ENCODE results near the gene NECAB3. TPM values are rescaled to one million over a fixed set of nuclear protein-coding genes. Genes with fewer than 3 reads are reported as not detected.

Gene NECAB3
- total RNA-seq, 4 donors from 2014 or later, result 19.1 to 29.8 (median 26.8) TPM

DNA sequence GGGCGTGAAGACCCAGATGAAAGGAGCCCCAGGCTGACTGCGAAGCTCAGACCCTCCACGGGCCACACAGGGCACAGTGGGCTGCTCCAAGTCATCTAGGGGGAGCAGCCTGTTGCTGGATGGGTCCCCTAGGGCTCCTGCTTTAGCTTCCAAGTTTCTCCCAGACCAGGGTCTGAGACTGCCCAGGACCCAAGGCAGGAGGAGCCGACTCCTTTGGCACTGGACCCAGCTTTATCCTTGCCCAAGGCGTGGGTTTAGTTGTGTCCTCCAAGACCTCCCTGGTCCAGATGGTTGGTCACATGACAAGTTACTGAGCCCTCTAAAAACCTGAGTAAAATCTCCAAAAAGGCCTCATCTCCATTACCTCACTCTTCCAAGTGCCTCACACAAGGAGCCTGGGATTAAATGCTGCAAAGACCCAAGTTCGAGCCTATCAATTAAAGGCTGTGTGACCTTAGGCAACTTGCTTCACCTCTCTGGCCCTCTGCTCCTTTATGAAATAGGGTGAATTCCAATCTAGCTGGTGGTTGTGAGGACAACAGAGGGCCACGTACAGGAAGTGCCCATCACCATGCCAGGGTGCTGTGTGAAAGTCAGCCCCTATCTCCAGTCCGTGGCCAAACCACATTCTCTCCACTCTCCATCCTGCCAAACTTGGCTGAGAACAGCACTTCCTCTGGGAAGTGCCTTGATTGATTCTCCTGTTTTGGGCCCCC lies 2.5 kb downstream of the NECAB3 start:
- ATAC-seq (ENCODE audit: low FRiP score) (no peak), DNase-seq (ENCODE audit: low spot score) (no peak)
- TF ChIP-seq, protein P1, sequence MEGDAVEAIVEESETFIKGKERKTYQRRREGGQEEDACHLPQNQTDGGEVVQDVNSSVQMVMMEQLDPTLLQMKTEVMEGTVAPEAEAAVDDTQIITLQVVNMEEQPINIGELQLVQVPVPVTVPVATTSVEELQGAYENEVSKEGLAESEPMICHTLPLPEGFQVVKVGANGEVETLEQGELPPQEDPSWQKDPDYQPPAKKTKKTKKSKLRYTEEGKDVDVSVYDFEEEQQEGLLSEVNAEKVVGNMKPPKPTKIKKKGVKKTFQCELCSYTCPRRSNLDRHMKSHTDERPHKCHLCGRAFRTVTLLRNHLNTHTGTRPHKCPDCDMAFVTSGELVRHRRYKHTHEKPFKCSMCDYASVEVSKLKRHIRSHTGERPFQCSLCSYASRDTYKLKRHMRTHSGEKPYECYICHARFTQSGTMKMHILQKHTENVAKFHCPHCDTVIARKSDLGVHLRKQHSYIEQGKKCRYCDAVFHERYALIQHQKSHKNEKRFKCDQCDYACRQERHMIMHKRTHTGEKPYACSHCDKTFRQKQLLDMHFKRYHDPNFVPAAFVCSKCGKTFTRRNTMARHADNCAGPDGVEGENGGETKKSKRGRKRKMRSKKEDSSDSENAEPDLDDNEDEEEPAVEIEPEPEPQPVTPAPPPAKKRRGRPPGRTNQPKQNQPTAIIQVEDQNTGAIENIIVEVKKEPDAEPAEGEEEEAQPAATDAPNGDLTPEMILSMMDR (IDR thresholded peaks at IDR 0.05), result no peak

DNA sequence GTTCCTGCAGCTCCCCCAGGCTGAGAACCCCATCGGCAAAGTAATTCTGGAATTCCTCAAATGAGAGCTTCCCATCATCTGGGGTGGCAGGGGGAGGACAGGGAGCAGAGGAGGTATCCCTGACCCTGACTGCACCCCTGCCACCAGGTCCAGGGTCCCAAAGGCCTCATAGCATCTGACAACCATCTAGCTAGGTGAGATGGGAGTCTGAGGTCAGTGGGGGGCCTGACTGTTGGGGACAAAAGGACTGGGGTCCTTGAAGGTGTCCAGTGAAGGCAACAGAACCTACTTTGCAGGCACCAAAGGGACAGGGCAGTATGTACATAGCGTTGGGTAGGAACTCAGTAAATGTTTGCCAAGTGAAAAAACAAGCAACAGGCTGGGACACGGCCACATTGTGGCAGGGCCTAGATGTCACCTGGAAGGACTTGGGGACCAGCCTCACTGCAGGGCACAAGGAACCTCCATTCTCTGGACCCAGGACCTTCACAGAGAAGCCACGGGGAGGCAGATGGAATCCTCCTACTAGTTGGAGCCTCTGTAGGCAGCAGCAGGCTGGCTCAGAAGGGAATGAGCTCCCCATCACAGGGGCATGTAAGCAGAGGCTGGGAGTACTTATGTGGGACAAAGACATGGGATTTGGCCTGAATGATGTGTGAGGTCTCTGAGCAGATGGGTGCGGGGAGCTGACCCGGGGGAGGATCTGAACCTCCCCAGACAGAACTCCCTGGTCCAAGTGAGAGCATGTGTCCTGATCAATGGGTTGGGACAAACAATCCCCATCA lies 3.3 kb downstream of the NECAB3 start:
- TF ChIP-seq, protein P1 (IDR thresholded peaks at IDR 0.05), result no peak
- ATAC-seq (ENCODE audit: low FRiP score), result no peak
- DNase-seq (ENCODE audit: low spot score), result no peak

DNA sequence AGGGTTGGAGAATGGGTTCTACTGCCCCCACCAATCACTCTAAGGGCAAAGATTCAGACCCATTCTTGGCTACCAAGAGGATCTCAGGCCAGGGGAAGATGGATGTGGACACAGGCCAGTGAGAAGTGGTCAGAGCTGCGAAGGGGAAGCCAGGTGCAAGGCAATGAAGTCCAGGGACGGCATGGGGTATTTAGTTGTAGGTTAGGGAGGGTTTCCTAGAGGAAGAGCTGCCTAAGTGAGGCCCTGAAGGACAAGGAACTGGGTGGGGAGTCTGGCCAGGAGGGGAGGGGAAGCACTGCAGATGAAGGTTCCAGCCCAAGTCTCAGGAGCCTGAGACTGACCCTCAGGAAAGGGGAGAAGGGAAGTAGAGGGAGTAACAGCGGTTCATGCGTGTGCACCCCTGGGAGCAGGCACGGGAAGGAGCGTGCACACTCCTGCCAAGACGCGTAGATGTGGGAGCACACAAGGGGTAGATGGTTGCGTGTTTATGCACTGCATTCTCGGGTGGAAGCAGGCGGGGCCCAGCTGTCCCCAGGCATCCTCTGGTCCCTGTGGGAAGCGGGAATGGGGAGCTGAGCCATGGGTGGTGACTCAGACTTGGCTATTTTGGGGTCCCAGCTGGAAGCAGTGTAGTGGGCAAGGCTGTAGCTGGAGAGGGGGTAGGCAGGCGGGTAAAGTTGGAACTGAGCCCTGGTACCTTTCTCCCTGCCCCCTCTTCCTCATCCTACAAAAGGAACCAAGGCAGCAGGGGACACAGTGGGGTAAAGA lies 4.2 kb downstream of the NECAB3 start:
- DNase-seq (ENCODE audit: low spot score) (no peak), ATAC-seq (ENCODE audit: low FRiP score) (no peak)
- TF ChIP-seq, protein P1 (IDR thresholded peaks at IDR 0.05), result no peak

DNA sequence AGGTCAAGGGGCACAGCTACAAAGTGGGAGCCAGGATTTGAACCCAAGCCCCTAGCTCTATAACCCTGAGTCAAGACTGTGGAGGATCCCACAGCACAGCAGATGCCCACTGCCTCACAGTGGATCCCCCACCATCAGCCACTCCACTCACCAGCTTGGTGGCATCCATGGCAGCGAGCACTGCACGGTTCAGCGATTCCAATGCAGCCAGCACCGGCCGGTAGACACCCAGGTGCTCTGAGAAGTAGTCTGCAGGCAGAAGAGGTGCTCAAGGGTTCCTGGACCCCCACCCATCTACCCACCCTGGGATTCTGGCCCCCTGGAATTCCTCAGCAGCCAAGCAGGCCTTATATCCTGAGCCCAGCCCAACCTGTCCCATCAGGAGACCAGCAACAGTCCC lies 5.0 kb downstream of the NECAB3 start:
- ATAC-seq (ENCODE audit: low FRiP score) (no peak), DNase-seq (ENCODE audit: low spot score) (no peak)
- TF ChIP-seq, protein P1 (IDR thresholded peaks at IDR 0.05), result no peak

DNA sequence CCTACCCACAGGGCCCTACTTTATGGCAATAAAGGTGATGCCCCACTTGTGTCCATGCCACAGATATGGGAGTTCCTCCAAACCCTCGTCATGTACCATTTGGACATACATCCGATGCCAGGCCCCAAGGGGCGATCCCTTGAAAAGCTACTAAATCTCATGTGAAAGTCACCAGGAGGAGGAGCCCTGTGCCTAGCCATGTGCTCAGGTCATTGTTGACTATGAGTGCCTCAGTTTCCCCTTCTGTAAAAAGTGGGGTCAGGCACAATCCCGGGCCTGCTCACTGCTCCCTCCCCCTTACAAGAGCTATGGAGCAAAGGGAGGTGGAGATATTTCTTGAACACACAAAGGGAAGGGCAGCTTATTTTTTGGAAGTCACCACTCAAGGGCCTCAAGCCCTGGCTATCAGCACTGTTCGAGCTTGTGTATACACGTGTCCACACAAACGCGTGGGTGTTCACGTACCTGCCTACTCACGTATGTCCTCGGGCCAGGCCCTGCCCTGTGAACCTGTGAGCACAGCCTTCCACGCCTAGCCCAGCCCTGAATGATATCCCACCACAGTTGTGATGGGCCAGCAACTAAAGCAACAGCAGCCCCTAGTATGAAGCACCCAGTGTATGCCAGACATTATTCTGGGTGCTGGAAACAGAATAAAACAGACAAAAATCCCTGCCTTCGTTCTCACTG lies 5.6 kb downstream of the NECAB3 start:
- no peak for DNase-seq (ENCODE audit: low spot score)
- TF ChIP-seq, protein P1 (IDR thresholded peaks at IDR 0.05), result no peak
- no peak for ATAC-seq (ENCODE audit: low FRiP score)

DNA sequence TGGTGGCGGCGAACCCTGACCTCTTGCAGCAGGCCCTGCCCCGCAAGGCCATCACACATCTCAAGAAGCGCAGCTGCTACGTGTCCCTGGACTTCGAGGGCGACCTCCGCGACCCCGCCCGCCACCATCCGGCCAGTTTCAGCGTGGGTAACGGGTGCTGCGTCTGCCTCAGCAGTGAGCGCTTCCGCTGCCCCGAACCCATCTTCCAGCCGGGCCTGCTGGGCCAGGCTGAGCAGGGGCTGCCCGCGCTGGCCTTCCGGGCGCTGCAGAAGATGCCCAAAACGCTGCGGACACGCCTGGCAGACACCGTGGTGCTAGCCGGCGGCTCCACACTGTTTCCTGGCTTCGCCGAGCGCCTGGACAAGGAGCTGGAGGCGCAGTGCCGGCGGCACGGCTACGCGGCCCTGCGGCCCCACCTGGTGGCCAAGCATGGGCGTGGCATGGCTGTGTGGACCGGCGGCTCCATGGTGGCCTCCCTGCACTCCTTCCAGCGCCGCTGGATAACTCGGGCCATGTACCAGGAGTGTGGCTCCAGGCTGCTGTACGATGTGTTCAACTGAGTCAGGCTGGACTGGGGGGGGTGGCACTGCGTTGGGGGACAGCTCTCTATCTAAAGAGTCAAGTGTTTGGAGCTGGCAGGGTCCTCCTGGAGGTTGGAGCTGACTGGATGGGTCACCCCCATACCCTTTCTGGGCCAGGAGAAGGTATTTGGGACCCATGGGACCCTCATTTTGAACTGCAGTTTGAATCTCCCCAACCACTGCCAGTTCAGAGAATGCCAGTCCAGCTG lies 6.4 kb downstream of the NECAB3 start:
- ATAC-seq (ENCODE audit: low FRiP score), result peak; percentile 54
- no peak for DNase-seq (ENCODE audit: low spot score)
- TF ChIP-seq, protein P1 (IDR thresholded peaks at IDR 0.05), result peak in 1 of 3 donors; percentile 90
